ENCODE results near the gene SCN7A. TPM values are rescaled to one million over a fixed set of nuclear protein-coding genes. Genes with fewer than 3 reads are reported as not detected.
"Not testable (repeated sequence)": the region's sequence is repeated elsewhere in the genome, so short reads cannot be mapped to it uniquely, and the experiment has no call there.

The SCN7A gene
- total RNA-seq, 1 experiment from 2014 or later = not detected

DNA sequence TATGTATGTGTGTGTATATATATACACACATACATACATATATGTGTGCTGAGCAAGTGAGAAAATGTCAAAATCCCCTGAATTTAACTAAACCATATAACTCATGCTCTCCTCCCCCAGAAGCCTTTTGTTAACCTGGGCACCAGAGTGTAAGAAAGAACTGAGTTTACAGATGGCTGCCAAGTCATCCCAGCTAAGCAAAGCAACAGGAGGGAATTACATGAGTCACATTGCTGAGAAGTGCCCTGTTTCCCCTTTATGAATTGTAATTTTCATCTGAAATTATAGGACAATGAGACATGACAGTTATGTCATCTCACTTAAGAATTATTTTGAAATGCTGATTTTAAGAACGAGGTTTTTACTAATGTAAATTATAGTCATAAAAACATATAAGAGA lies 29.9 kb downstream of the SCN7A start:
- DNase-seq (ENCODE audit: low read depth, low spot score) = no peak
- in situ Hi-C loops (cut with HindIII; ENCODE audit: low pct_unique_long_range_greater_than_20kb, low sequenced_read_pairs) = no loop called here

DNA sequence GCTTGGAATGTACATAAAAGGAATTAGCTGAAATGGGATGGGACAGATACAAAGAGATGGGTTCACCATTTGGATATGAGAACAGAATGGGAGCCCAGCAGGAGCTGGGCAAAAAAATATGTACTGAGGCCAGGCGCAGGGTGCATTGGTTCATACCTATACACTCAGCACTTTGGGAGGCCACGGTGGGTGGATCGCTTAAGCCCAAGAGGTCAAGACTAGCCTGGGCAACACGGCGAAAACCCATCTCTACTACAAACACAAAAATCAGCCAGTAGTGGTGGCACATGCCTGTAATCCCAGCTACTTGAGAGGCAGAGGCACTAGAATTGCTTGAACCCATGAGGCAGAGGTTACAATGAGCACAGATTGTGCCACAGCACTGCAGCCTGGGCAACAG lies 30.4 kb downstream of the SCN7A start:
- in situ Hi-C loops (cut with HindIII; ENCODE audit: low pct_unique_long_range_greater_than_20kb, low sequenced_read_pairs) = no loop called here
- no peak for DNase-seq (ENCODE audit: low read depth, low spot score)

DNA sequence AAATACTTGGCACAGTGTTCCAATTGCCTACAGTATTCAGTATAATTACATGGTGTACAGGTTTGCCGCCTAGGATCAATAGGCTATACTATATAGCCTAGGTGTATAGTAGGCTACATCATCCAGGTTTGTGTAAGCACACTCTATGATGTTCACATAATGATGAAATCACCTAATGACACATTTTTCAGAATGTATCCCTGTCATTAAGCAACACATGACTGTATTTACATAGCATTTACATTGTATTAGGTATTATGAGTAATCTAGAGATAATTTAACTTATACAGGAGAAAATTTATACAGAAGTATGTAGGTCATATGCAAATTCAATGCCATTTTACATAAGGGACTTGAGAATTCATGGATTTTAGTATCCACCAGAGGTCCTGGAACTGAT lies 35.4 kb downstream of the SCN7A start:
- DNase-seq (ENCODE audit: low read depth, low spot score) = no peak
- in situ Hi-C loops (cut with HindIII; ENCODE audit: low pct_unique_long_range_greater_than_20kb, low sequenced_read_pairs) = no loop called here

DNA sequence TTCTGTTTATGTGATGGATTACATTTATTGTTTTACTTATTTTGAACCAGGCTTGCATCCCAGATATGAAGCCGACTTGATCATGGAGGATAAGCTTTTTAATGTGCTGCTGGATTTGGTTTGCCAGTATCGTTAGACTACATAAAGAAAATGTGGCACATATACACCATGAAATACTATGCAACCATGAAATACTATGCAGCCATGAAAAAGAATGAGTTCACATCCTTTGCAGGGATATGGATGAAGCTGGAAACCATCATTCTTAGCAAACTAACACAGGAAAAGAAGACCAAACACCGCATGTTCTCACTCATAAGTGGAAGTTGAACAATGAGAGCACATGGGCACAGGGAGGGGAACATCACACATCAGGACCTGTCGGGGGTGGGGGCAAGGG lies 38.2 kb downstream of the SCN7A start:
- in situ Hi-C loops (cut with HindIII; ENCODE audit: low pct_unique_long_range_greater_than_20kb, low sequenced_read_pairs); DNase-seq (ENCODE audit: low read depth, low spot score): not testable (repeated sequence)

DNA sequence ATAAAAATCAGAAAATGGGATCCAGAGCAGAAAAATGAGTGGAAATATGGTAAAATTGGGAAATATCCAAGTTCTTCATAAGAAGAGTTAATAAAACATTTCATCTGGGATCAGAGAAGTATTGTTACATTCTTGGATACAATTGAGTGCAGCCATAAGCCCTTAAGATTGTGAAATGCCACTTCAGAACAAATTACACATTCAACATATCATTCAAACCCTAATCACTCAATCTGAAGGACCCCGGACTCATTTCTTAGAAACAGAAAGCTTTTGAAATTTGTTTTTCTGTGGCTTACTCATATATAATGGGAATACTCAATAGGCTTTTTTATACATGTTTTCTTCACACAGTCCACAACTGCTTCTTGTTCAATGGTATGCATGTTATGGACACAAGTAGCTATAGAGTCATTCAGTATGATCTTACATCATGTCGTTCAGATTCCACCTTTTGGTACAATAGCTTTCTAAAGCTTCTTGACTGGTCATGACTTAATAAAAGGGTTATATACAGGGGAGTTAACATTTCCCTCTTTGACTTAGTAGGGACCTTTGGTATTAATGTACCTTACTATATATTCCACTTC lies 39.9 kb downstream of the SCN7A start:
- no peak for DNase-seq (ENCODE audit: low read depth, low spot score)
- in situ Hi-C loops (cut with HindIII; ENCODE audit: low pct_unique_long_range_greater_than_20kb, low sequenced_read_pairs) = no loop called here

DNA sequence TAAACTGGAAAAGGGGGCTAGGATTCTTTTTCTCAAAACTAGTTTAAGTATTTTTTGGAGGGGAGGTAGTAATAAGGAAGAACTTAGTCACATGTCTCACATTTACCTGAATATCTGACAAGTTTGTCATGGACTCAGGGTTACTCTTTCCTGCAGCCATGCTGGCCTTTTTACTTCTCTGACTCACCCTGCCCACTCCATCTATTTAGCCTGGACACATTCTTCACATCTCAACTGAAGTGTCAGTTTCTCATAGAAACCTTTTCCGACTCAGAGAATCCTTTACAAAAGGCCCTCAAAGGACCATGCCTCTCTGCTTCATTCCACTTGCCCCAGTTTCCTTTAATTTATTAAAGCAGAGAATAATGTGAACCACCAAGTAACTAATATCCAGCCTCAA lies 42.6 kb downstream of the SCN7A start:
- no peak for DNase-seq (ENCODE audit: low read depth, low spot score)
- in situ Hi-C loops (cut with HindIII; ENCODE audit: low pct_unique_long_range_greater_than_20kb, low sequenced_read_pairs) = no loop called here

DNA sequence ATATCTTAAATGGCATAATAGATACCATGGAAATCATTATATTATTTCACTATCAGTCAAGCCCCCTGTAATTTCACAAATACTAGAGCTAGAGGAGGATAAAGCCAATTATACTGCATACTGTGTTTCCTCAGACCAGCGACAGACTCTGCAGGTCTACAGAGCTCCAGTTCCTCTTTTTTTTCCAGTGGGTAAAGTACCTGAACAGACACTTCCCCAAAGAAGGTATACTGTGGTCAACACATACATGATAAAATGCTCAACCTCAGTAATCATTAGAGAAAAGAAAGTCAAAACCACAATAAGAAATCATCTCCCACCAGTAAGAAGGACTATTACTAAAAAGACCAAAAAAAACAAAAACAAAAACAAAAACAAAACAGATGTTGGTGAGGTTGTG lies 44.6 kb downstream of the SCN7A start:
- DNase-seq (ENCODE audit: low read depth, low spot score) = no peak
- in situ Hi-C loops (cut with HindIII; ENCODE audit: low pct_unique_long_range_greater_than_20kb, low sequenced_read_pairs) = no loop called here

DNA sequence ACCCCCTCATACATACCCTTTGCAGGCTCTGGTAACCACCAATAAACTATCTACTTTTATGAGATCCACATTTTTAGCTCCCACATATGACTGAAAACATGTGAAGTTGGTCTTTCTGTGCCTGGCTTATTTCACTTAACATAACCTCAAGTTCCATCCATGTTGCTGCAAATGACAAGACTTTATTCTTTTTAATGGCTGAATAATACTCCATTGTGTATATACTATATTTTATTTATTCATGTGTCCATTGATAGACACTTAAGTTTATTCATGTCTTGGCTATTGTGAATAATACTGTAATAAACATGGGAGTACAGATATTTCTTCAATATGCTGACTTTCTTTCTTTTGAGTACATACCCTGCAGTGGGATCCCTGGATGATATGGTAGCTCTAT lies 45.9 kb downstream of the SCN7A start:
- in situ Hi-C loops (cut with HindIII; ENCODE audit: low pct_unique_long_range_greater_than_20kb, low sequenced_read_pairs) = no loop called here
- no peak for DNase-seq (ENCODE audit: low read depth, low spot score)

DNA sequence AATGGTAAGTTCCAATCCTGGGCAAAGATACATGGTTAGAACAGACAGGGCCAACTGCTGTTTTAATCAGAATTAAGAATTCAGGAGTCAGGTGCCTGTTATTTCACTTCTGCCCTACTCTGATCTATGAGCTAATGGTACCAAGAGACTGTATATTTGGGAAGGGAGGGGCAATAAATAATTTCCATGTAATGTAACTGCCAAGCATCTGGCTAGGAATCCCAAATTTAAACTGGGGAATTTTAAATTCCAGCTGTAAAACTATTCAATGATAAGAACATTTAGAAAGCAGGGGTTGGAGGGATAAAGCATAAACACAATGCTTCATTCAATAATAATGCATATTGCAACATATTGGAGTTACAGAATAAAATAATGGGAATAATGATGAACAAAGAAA lies 49.7 kb downstream of the SCN7A start:
- in situ Hi-C loops (cut with HindIII; ENCODE audit: low pct_unique_long_range_greater_than_20kb, low sequenced_read_pairs) = no loop called here
- no peak for DNase-seq (ENCODE audit: low read depth, low spot score)

DNA sequence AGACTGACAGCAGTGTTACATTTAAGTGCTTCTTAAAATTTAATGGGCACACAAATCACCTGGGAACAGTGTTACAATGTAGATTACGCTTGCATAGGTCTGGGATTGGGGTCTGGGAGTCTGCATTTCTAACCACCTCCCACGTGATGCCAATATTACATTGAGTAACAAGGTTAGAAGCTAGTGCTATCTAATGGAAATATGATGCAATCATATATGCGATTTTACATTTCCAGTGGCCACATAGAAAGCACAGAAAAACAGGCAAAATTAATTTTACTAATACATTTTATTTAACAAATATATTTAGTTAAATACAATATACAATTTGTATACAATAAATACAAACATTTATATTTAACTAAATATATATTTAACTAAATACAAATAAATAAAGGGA lies 53.7 kb downstream of the SCN7A start:
- in situ Hi-C loops (cut with HindIII; ENCODE audit: low pct_unique_long_range_greater_than_20kb, low sequenced_read_pairs) = no loop called here
- DNase-seq (ENCODE audit: low read depth, low spot score) = no peak

DNA sequence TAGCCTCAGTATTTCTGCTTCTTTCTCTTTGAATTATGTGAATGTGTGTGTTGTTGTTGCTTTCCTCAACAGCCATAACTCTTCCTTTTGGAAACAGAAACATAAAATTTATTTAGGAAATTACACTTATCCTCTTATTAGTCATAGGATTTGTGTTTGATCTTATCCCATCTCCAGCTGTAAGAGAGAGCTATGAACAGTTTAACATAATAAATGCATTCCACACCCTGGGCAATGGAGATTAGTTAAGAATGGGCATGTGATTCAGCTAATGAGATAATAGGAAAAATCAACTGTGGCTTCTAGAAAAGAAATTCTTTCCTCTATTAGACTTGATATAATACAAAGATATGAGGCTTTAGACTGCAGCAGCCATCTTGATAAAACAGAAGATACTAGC lies 55.0 kb downstream of the SCN7A start:
- DNase-seq (ENCODE audit: low read depth, low spot score) = no peak
- in situ Hi-C loops (cut with HindIII; ENCODE audit: low pct_unique_long_range_greater_than_20kb, low sequenced_read_pairs) = no loop called here

DNA sequence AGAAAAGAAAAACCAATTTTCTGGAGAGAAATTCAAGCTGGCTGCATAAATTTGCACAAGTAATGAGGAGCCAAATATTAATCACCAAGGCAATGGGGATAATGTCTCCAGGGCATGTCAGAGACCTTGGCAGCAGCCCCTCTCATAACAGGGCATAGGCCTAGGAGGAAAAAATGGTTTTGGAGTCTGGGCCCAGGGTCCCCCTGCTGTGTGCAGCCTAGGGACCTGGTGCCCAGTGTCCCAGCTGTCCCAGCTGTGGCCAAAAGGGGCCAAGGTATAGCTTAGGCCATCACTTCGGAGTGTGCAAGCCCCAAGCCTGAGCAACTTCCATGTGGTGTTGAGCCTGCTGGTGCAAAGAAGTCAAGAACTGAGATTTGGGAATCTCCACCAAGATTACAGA lies 57.1 kb downstream of the SCN7A start:
- in situ Hi-C loops (cut with HindIII; ENCODE audit: low pct_unique_long_range_greater_than_20kb, low sequenced_read_pairs) = no loop called here

DNA sequence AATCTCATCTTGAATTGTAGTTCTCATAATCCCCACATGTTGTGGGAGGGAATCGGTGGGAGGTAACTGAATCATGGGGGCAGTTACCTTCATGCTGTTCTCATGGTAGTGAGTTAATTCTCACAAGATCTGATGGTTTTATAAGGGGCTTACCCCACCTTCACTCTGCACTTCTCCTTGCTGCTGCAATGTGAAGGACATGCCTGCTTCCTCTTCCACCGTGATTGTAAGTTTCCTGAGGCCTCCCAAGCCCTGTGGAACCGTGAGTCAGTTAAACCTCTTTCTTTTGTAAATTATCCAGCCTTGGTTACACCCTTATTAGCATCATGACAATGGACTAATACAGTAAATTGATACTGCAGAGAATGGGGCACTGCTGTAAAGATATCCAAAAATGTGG lies 57.9 kb downstream of the SCN7A start:
- in situ Hi-C loops (cut with HindIII; ENCODE audit: low pct_unique_long_range_greater_than_20kb, low sequenced_read_pairs) = no loop called here
- no peak for DNase-seq (ENCODE audit: low read depth, low spot score)

More for the DNA sequence above, 57.1 kb downstream of the SCN7A start:
- no peak for DNase-seq (ENCODE audit: low read depth, low spot score)

DNA sequence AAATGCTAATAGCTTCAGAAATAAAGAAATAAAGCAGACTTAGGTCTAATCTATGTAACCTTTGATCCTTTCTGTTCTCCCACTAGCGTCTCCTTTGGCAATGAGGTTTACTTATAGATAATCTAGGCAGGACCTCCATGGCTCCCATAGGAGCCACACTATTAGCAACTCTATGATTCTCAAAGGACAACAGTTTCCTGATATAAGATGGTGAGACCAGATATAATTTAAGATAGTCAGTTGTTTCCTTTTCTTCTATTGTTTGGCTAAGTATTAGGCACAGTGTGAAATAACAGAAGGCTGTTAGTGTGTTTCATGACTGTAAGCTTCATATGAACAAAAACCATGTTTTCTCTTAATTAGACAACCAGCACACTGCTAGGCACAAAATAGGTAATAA lies 59.6 kb downstream of the SCN7A start:
- in situ Hi-C loops (cut with HindIII; ENCODE audit: low pct_unique_long_range_greater_than_20kb, low sequenced_read_pairs) = no loop called here
- DNase-seq (ENCODE audit: low read depth, low spot score) = no peak

DNA sequence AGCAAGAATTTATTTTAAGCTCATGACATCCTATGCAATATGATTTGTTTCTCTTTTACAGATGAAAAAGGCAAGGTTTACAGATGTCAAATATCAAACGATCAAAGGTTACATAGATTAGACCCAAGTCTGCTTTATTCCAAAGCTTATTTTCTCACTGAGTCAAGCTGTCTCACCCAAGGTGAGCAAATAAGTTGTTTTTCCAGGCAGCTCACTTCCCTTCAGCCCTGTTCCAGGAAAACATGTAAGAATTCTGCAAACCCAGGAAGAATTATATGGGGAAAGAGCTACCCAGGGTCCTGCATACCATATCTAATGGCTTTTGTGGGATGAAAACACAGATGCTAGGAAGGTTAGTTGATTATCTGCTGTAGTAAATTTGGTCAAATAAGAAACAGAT lies 60.6 kb downstream of the SCN7A start:
- in situ Hi-C loops (cut with HindIII; ENCODE audit: low pct_unique_long_range_greater_than_20kb, low sequenced_read_pairs) = no loop called here

DNA sequence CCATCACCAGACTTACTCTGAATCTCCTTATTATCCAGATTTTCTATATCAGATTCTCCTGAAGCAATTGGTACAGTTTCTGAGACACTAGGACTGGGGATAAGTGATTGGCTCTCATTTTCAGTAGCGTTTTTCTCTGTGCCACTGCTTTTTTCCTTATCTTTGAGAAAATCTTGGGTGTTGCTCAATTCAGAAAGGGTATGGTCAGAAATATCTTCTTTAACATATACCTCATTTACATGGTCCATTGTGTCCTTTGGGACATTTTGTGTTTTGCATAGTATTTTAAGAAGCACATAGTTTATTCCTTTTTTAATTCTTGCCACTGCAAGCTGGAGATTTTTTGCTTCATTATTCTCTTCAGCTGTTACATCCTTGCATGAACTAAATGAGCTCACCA lies 61.7 kb downstream of the SCN7A start:
- no peak for DNase-seq (ENCODE audit: low read depth, low spot score)
- in situ Hi-C loops (cut with HindIII; ENCODE audit: low pct_unique_long_range_greater_than_20kb, low sequenced_read_pairs) = no loop called here

More for the DNA sequence above, 60.6 kb downstream of the SCN7A start:
- no peak for DNase-seq (ENCODE audit: low read depth, low spot score)

DNA sequence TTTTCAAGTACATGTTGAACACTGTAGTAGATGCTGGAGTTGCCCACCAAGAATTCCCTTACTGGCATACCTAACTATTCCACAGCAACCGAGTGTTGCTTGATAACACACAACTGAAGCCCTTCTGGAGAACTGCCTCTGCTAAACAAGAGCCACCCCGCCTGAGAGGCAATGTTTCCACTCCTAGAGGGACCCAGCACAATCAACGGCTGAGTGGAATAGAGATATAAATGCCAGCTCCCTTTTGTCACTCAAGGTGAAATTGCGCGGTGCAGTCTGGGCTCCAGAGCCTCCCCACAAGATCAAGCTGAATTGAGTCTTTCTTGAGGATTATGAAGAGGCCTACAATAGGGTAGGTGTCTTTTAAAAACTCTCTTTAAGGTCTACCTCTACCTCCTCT lies 69.2 kb downstream of the SCN7A start:
- in situ Hi-C loops (cut with HindIII; ENCODE audit: low pct_unique_long_range_greater_than_20kb, low sequenced_read_pairs) = no loop called here
- no peak for DNase-seq (ENCODE audit: low read depth, low spot score)

DNA sequence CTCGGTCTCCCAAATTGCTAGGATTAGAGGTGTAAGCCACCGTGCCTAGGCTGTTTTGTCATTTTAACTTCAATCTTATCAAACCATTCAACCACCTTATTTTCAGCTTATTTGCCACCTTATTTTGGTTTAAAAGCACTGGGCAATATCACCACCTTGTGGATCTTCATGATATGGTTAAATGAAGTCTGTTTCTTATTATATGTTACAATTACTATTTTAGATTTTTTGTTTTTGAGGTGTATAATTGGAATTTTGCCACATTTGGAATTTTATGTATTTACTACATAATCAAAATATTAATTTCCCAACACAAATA lies 74.5 kb downstream of the SCN7A start:
- in situ Hi-C loops (cut with HindIII; ENCODE audit: low pct_unique_long_range_greater_than_20kb, low sequenced_read_pairs) = no loop called here
- DNase-seq (ENCODE audit: low read depth, low spot score) = peak; percentile 56

DNA sequence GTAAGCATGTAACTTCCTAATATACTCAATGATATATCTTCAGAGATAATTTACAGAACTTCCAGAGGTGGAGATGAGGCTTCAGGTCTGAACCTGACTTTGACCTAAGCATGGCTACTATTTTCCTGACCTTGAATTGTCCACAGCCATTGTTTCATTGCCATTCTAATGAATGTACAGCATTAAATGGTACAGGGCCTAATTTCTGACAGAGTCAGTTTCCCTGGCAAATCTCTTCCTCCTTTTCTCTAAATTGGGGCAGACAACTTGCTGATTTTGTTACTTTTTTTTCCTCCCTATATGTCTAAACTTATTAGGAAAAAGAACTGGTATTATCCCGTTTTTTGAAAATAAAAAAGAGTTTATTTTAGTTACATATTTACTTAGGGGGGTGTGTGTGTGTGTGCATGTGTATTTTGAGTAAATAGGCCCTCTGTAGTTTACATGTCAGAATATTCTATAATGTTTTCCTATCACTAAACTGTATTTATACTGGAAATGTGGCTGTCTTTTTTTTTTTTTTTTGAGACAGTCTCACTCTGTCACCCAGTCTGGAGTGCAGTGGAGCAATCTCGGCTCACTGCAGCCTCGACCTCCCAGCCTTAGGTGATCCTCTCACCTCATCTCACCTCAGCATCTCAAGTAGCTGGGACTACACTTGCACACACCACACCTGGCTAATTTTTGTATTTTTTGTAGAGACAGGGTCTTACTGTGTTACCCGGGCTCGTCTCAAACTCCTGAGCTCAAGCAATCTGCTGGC lies 75.0 kb downstream of the SCN7A start:
- in situ Hi-C loops (cut with HindIII; ENCODE audit: low pct_unique_long_range_greater_than_20kb, low sequenced_read_pairs) = no loop called here
- no peak for DNase-seq (ENCODE audit: low read depth, low spot score)

DNA sequence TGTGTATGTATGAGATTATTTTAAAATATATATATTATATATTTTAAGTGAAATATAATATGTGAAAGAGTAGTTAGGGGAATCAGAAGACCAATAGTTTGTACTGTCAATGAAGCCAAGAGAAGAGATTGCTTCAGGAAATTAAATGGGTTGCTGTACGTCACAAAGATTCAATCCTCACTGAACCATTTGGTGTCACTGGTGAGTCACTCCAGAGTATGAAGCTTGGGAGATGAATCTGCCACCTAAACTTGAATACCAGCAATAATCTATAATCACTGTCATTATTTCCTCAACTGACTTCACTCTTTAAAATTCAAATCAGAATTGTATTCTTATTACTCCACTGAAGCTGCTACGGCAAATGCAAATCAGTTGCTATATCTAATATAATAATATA lies 76.4 kb downstream of the SCN7A start:
- in situ Hi-C loops (cut with HindIII; ENCODE audit: low pct_unique_long_range_greater_than_20kb, low sequenced_read_pairs) = no loop called here

More for the DNA sequence above, 76.4 kb downstream of the SCN7A start:
- DNase-seq (ENCODE audit: low read depth, low spot score) = peak; percentile 68
